T-helper 22 cell (primary cell): Measurements from ENCODE around the gene STARD3.

ENCODE experiments used
- DNase-seq: peaks from one replicate; pipeline ENCODE4 v3.0.0-alpha.2; 2020; ENCODE audit warnings: low read depth

The STARD3 gene

DNA sequence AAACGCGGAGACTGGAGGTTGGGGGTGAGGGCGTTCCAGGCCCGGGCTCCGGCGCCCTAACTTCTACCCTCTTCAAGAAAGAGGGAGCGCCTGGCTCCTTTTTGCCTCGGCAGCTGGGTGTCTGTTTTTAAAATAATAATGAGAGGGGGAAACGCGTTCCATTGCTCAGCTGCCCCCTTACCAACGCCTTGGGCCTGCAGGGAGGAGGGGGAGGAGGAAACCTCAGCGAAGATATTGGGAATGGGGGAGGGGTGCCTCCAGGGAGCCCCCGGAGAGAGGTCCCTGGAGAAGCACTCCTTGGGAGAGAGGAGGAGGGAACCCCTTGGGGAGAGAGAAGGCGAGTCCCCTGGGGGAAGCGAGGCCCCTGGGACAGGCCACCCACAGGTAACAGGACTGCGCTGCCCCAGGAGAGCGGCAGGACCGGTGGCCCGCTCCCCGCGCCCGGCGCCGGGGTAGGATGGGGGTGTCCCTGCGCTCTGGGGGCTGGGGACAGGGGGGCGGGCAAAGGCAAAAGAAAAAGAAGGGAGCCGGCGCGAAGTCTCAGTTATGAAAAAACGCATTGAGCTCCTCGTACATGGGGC is 31.9 kb upstream of the STARD3 start:
- DNase-seq, result no peak

DNA sequence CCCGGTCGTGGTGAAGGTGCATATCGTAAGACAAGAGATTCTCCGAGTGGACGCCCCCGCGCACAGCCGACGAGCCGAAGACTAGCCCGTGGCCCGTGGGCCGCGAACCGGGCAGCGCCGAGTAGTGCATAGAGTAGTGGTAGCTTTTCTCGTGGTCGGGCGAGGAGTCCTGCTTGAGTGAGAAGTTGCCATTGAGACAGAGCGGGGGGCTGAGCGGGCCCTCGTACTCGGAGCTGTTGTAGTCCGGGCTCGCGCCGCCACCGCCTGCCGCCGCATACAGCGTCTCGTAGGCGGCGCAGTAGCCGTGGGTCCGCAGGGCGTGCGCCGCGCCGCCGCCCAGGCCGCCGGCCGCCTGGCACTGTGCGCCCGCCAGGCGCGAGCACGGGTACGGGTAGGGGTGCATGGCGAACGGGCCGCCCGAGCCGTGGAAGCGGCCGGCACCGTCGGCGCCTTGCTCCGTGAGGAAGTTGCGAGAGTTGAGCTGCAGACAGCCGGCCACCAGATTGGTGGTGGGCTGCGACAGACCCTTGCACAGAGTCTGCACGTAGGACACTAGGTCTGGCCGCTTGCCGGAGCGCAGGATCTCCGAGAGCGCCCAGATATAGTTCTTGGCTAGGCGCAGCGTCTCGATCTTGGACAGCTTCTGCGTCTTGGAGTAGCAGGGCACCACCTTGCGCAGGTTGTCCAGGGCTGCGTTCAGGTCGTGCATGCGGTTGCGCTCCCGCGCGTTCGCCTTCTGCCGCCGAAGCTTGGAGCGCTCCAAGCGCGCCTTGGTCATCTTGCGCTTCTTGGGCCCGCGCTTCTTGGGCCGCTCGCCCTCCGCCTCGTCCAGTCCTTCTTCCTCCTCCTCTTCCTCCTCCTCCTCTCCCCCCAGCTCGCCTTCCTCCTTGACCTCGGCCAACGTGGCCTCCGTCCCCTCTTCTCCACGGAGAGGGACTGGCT is 31.2 kb upstream of the STARD3 start:
- no peak for DNase-seq

DNA sequence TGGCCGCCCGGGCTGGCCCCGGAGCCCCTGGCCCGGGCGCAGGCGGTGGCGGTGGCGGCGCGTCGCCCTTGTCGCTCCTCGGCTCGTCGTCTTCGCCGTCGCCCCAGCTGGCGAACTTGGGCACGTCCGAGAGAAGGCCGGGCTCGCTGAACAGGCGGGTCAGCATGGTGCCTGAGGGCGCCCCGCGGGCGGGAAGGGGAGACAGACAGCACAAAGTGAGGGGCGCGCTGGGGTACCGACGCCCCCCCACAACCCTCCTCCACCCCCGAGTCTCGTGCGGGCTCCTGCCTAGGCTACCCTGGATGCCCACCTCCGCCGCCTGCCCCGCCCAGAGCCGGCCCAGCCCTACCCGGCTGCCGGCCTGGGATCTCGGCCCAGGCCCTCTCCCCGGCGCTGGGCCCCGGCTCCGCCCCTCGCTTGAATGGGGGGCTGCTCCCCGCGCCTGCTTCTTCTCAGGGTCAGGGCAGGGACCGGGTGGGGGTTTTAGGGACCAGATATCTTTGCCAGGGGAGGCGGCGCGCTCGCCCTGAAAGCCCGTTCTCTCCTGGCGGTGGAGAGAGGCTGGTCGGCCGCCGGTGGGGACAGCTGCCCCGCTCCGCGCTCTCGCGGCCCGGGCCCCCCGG is 30.4 kb upstream of the STARD3 start:
- DNase-seq, result no peak

DNA sequence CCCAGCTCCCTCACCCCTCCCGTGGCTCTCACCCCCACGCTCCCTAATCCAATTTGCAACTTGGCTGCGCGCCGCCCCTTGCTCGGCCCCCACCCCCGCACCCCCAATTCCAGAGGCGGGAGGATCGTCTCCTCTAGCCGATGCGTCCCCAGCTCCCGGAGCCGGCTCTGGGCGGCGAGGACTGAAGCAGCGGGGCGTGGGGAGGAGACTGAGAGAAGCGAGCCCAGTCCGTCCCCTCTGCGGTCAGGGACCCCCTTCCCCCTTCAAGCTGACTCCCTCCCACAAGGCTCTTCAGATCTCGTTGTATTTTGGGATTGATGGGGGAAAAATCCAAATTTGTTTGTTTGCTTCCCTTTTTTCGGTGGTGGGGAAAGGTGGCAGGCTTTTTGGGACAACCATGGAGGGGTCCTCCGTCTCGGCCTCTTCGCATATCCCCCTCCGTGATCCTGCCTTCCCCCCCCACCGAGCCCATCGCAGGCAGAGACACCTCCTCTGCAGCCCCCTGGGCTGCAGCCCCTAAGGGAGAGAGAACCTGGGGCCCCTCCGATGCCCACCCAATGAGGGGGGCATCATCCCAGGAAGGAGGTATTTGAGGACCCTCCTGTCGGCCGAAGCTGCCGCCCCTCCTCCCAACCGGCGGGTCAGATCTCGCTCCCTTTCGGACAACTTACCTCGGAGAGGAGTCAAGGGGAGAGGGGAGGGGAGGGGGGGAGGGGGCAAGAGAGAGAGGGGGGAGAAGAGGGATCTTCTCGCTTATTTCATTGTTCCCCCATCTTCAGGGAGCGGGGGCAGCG is 29.7 kb upstream of the STARD3 start:
- no peak for DNase-seq

DNA sequence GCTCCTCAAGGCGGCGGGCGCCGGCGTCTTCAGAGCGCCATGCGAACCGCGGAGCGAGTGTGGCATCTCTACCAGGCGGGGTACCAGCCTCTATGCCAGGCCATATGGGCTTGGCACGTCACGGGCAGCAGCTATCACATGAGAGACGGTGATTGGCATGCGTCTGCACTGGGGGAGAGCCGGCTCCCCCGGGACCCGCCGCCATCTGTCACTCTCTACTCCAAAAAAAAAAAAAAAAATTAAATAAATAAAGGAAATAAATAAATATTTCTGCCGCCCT is 29.2 kb upstream of the STARD3 start, which contains the start of gene NEUROD2:
NEUROD2 (minus strand) TSS at position 70 of the 280 bp plus-strand sequence. CDS start 1,321 bp downstream, outside the sequence.
- DNase-seq, result no peak

DNA sequence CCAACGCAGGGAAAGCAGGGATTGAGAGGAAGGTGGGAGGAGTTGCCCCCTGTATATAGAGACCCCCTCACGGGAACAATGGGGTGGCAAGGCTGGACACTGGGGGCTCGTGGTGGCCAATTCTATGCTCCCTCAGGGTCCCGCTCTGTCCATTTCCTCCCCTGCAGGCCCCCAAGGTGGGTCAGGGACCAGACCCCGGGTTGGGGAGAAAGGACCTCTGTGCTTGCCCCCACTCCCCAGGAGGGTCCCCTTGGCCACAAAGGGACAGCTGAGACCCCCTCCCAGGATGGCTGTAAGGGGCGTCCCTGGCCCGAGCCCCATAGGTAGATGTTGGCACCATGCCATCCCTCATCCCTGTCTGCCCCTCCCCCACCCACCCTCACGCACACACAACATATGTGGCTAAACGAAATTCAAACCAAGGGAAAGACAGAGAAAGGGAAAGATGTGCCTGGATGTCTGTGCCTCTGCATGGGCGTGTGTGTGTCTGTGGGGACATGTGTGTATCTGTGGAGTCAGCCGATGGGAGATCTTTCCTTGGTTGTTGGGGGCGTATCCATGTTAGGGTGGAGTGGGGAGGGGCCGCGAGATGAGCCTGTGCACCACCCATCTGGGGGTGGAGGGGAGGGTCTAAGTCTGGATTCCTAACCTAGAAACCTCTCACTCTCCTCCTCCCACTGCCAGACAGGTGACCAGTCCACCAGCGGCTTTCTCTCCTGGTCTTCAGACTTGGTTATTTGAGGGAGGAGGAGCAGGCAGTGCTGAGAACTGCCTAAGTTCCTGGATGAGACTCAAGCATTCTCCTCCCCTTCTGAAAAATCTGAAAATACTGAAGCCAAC is 28.6 kb upstream of the STARD3 start:
- DNase-seq, result no peak

DNA sequence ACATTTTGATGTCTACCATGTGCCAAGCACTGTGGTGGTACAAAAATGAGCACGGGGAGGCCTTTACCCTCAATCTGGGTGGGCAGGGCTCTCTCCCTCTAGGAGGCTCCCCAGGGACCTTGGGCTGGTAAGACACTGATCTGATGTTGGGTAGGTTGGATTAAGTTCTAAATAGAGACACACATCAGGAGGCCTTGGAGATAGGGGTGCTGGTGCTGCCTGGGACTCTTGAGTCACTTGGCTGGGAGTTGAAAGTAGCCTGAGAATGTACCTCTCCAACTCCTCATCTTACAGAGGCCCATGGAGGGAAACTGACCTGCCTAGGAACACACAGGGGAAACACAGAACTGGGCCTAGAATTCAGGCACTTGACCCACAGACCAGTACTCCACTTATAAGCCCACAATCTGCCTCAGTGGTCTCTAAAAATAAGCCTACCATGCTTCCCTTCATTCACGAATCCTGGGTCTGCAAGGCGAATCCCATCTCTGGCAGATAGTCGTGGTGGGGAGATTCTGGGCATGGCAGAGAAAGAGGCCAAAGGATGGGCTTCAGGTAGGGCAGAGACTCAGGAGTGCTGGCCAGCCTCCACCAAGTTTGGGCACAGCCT is 27.4 kb upstream of the STARD3 start:
- no peak for DNase-seq

DNA sequence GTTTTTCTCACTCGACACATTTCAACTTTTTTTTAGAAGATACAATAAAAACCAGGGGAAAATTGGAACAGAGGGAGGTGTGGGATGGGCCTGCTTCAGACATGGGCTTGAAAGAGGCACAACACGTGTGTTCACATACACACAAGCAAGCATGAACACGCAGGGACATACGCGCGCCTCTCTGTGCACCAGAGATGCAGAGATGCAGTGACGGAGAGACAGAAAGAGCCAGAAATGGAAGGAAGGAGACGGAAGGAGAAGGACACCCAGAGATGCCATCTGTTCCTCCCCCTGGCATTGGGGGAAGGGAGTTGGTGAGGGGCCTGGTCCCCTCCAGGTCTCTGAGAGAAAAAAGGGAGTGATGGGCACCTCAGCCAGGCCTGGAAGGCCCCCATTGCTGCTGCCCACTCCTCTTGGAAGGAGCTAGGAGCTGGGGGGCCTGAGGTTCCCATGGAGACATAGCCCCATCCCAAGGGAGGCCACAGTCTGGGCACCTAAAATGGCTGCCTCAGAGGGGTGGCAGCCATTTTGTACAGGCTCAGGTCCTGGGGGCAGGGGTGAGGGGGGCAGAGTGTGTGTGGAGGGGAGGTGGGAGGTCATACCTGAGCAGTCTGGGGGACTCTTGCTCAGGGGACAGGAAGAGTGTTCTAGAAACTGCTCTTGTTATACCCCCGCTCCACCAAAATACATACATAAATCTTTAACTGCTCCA is 25.4 kb upstream of the STARD3 start:
- no peak for DNase-seq

DNA sequence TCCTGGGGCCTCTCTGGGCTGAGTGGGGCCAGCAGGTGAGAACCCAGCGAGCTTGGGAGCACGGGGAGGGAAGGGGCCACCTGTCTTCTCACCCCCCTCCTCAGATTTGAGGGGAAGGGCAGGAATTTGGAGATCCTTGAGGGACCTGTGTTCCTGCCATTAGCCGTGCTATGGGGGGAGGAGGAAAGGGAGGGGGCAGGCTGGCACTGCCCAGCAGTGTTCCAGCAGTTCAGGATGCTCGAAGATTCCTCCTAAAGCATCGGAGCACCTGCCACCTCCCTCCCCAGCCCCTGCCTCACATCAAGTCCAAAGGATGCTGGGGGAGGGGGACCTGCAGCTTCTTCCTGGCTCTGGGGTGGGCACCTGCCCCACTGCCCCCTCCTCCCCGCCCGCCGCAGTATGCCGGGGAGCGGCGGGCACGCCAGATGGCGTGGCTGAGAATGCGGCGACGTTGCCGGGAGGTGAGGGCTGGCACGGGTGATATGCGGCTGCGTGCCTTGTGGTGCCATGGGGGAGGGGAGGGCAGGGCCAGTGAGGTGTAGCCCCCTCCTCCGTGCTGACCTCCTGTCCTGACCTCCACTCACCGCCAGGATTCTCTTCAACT is 24.6 kb upstream of the STARD3 start:
- no peak for DNase-seq

DNA sequence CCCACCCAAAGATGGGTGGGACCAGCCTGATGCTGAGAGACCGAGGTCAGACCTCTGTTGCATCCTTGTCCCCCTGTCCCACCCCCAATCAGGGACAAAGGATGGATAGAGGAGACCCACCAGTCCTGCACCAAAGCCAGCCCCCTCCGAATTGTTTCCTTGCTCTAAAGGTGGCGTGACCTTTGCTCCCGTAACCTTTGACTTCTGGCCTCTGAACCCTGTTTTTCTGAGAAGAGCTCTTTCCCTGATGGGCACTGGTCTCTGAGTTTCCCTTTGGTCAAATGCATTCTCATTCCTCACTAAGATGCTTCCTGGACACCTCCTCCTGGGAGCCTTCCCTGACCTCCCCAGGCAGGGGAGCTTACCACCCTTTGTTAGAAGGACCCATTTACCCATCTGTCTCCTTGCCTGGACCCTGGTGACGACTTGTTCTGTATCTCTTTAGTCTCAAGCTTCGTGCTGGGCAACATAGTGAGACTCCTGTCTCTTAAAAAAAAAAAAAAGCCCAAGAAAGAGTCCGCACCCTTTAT is 23.9 kb upstream of the STARD3 start:
- no peak for DNase-seq

DNA sequence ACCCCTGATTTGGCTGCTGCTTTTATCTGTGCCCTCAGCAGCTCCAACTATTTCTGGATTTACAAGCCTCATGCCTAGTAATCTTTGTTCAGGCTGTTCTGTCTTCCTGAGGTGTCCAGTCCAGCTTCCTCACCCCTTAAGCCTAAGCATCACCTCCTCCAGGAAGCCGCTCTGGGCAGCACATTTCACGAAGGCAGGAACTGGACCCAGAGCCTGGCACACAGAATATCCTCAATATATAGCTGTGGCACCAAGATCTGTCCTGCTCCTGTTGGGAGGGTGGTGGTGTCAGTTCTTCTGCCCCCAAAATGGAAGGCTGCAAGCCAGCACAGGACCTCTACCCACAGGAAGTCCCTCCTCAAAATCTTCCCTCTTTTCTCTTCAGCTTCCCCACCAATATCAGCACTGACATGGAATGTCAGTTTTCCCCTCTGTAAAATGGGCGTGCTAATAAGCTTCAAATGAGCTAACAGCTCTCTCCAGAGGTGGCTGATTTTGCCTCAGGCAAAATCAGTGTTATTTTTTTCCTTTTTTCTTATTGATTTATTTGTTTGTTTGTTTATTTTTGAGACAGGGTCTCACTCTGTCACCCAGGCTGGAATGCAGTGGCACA is 22.3 kb upstream of the STARD3 start:
- DNase-seq, result no peak

DNA sequence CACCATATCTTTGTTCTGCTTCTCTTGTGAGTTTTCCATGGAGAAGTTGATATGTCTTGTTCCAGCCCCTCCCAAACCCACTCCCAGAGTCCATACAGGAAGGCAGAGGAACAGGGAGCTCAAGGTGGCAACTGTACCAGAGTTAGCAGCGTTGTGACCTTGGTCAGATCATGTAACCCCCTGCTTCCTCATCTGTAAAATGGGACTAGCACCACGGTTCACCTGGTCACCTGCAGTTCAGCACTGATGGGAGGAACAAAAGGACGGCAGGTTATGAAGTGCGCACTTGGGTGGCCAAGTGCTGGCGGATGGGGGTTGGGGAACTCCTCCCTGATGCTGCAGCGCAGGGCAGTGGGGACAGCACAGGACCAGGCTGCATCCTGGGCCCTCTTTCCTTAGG is 21.5 kb upstream of the STARD3 start:
- DNase-seq, result no peak

DNA sequence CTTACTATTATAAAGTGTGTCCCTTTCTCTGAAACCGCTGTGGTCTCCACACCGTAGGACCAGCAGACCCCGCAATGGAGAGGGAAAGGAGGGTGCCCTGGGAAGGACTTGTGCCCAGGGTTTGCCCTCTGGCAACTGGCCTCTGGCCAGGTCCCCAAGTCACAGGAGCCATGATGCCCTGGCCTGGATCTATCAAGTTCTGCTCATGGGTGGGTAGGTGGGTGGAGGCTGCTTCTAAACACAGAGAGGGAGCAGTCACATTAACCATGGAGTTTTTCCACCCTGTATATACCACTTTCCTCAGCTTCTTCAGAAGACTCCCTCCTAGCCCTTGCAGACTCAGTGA is 19.9 kb upstream of the STARD3 start:
- DNase-seq, result no peak

DNA sequence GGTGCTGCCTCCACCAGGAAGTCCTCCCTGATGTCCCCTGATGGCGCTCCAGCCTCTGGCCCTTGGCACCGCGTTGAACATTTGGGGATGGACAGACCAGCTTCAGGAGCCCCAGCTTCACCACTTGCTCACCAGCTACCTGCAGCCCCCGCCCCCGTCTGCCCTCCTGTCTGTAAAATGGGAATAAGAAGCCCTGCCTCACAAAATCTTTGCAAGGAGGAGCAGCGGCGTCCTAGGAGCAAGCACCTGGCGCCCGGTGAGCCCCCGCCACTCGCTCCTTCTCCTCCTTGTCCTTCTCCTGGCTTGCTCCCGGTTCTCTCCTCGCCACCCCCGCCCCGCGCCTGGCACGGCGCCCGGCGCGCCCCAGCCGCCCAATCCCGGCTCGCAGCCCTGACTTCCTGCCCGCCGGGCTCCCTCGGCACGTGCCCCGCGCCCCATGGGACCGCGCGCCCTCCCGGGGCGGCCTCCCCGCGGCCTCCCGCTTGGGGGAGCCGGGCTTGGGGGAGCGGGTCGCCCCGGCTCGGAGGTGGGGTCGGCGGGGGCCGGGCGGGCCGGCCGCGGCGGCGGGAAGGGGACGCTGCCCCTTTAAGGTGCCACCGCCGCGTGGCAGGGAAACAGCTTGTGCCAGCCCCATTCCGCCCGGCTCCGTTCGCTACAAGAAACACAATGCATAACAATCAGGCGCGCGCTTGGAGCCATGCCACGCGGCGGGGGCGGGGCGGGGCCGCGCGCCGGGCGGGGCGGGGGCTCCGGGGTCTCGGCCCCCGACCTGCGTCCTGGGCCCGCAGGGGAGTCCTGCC is 19.3 kb upstream of the STARD3 start:
- peak; percentile 17 for DNase-seq

DNA sequence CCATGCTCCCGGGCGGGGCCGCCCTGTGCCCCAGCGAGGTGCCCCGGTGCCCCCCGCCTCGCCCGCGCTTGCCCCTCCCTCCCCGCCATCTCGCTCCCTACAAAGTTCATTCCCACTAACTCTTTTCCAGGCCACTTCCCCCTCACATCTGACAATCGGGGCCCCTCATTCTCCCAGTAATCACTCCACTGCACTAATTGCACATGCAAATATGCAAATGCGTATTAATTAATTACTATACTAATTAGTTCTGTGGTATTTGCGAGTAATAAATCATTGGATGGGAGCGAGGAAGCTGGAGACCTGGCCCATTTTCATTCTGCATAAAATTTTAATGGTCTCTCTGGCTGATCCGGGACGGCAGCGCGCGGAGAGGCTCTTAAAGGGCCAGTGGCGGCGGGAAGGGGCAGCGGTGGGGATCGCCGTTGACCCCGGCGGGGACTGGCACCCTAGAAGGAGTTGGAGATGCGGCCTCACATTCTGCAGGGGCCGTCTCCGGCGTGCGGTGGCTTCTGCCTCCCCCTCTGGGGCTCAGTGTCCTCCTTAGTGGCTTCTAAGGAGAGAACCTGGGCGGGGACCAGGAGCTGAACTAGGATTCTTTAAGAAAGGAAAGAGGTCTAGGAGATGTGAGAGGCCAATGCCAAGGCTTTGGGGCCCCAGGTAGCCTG is 18.6 kb upstream of the STARD3 start:
- DNase-seq, result no peak

DNA sequence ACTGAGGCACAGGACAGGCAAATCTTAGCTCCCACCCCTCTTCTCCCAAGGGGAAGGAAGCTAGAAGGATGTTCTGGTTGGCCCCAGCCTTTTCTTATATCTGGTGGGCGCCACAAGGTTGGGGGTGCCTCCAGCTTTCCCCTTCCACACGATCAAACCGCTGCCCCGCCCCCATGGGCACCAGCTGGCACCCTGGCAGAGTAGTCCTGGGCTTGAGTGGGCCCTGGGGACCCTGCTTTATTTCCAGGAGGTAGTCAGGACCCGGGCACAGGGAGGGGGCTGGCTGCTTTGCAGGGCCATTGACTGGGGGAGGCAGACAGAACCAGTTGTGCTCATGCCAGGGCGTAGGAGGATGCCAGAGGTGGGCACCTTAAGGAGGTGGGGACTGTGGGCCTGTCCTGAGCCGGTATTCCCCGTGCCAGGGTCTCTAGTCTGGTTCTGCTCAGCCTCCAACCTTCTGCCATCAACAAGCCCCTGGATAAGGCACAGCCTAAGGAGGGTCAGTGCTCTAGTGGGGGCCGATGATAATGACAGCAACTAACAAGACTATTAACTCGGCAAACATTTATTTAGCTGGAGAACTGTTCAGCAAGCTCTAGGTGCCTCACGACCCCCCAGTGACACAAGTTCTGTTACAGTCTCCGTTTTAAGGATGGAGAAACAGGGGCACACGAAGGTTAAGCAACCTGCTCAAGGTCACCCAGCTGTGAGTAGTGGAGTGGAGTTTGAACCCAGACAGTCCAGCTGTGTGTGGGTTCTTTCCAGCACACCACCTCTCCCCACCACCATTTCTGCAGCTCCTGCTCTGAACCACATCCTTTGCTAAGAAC is 17.8 kb upstream of the STARD3 start:
- no peak for DNase-seq

DNA sequence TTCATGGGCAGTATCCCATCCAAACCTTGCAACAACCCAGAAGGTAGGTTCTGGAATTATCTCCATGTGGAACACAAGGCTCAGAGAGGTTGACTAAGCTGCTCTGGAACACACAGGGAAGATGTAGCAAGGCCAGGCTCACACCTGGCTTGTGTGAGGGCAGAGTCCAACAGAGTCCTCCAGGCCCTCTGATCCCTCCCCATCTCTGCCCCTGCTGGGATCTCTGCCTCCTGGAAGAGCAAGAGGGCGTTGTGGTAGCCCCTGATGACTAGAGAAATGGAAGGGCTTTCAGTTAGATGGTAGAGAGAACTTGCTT is 17.2 kb upstream of the STARD3 start:
- no peak for DNase-seq
